Activated naive CD4-positive, alpha-beta T cell treated with anti-CD3 and anti-CD28 coated beads, Interleukin-2, amount 50 U/mL, for 72 hours (primary cell): Measurements from ENCODE around the gene TBC1D22A. TPM values are rescaled to one million over a fixed set of nuclear protein-coding genes. Genes with fewer than 3 reads are reported as not detected.

Experiments
- ATAC-seq, 2 donors: fragments of 150-1000 bp; cut with Tn5 transposase; 2 replicates each; pipeline ENCODE4 v1.10.0; 2021; ENCODE audit warnings: mild to moderate bottlenecking in 2 of 2, moderate library complexity in 2 of 2
- DNase-seq, 2 donors: peaks; one replicate each; pipeline ENCODE4 v3.0.0; 2021 to 2022; ENCODE audit warnings: low spot score in 2 of 2
- H3K27ac Mint-ChIP-seq, 2 donors: one replicate each; pipeline ENCODE4 v1.8.0; 2022; ENCODE audit warnings: mild to moderate bottlenecking in 2 of 2, mixed read lengths in 2 of 2
- H3K36me3 Mint-ChIP-seq, 2 donors: one replicate each; pipeline ENCODE4 v1.8.0; 2022; ENCODE audit warnings: mixed read lengths in 2 of 2
- H3K9me3 Mint-ChIP-seq, 2 donors: one replicate each; pipeline ENCODE4 v1.8.0; 2022; ENCODE audit warnings: mixed read lengths in 2 of 2
- total RNA-seq, 2 donors: library from RNA; stranded (reverse); gene quantifications; one replicate each; pipeline ENCODE4 v1.2.3, GENCODE V29; 2022

The TBC1D22A gene
- total RNA-seq, 2 donors from 2014 or later: 17.8 to 50.8 TPM

- peaks cover 29 to 30% of the 10 kb centered on the region in 2 donors for H3K36me3 Mint-ChIP-seq
- no peak for ATAC-seq
- H3K27ac Mint-ChIP-seq: no peak overlapping the region
- no peak for DNase-seq
- H3K9me3 Mint-ChIP-seq: peaks cover 3 to 4% of the 10 kb centered on the region in 2 donors
Measured at GRCh38 chr22:47074105-47074504, 311.7 kb downstream of the TBC1D22A start.

- Mint-ChIP-seq H3K36me3 (peaks cover 30 to 33% of the 10 kb centered on the region in 2 donors), H3K27ac (no peak overlapping the region), H3K9me3 (peaks cover 3 to 7% of the 10 kb centered on the region in 2 donors)
- DNase-seq (no peak), ATAC-seq (no peak)
Measured at GRCh38 chr22:47075568-47075967, 313.1 kb downstream of the TBC1D22A start.

- Mint-ChIP-seq H3K9me3 (peaks cover 3 to 9% of the 10 kb centered on the region in 2 donors), H3K36me3 (peaks cover 30 to 33% of the 10 kb centered on the region in 2 donors), H3K27ac (no peak overlapping the region)
- DNase-seq: no peak
- no peak for ATAC-seq
Measured at GRCh38 chr22:47076758-47077157, 314.3 kb downstream of the TBC1D22A start.

GRCh38 chr22:47080100-47080499 lies 317.6 kb downstream of the TBC1D22A start:
- ATAC-seq (no peak), DNase-seq (no peak)
- Mint-ChIP-seq H3K27ac (no peak overlapping the region), H3K9me3 (peaks cover 0 to 9% of the 10 kb centered on the region in 2 donors), H3K36me3 (peaks cover 10 to 25% of the 10 kb centered on the region in 2 donors)

- DNase-seq (no peak), ATAC-seq (peak in 1 of 2 donors; percentile 68)
- no peak overlapping the region for H3K27ac Mint-ChIP-seq
- peaks cover 10 to 14% of the 10 kb centered on the region in 2 donors for H3K36me3 Mint-ChIP-seq
- peaks cover 0 to 9% of the 10 kb centered on the region in 2 donors for H3K9me3 Mint-ChIP-seq
Measured at GRCh38 chr22:47082505-47082904, 320.1 kb downstream of the TBC1D22A start.

GRCh38 chr22:47083379-47083986 lies 321.0 kb downstream of the TBC1D22A start:
- ATAC-seq (peak in 1 of 2 donors; percentile 47), DNase-seq (no peak)
- peaks cover 4 to 14% of the 10 kb centered on the region in 2 donors for H3K36me3 Mint-ChIP-seq
- no peak overlapping the region for H3K27ac Mint-ChIP-seq
- peaks cover 0 to 5% of the 10 kb centered on the region in 2 donors for H3K9me3 Mint-ChIP-seq

- ATAC-seq (no peak), DNase-seq (no peak)
- H3K27ac Mint-ChIP-seq: no peak overlapping the region
- peaks cover 0 to 5% of the 10 kb centered on the region in 2 donors for H3K9me3 Mint-ChIP-seq
- peaks cover 0 to 11% of the 10 kb centered on the region in 2 donors for H3K36me3 Mint-ChIP-seq
Measured at GRCh38 chr22:47084226-47084625, 321.8 kb downstream of the TBC1D22A start.

- H3K27ac Mint-ChIP-seq: no peak overlapping the region
- peaks cover 3 to 17% of the 10 kb centered on the region in 2 donors for H3K36me3 Mint-ChIP-seq
- DNase-seq: no peak
- no peaks in the 10 kb centered on the region for H3K9me3 Mint-ChIP-seq
- no peak for ATAC-seq
Measured at GRCh38 chr22:47086596-47087248, 324.3 kb downstream of the TBC1D22A start.

GRCh38 chr22:47088480-47089158 lies 326.2 kb downstream of the TBC1D22A start:
- Mint-ChIP-seq H3K27ac (peak overlapping the region in 1 of 2 donors; percentile 44), H3K9me3 (peaks cover 0 to 4% of the 10 kb centered on the region in 2 donors)

GRCh38 chr22:47089374-47089773 lies 326.9 kb downstream of the TBC1D22A start:
- DNase-seq (no peak), ATAC-seq (no peak)
- peaks cover 7 to 29% of the 10 kb centered on the region in 2 donors for H3K36me3 Mint-ChIP-seq
- peak overlapping the region in 1 of 2 donors; percentile 23 for H3K27ac Mint-ChIP-seq
- peaks cover 0 to 4% of the 10 kb centered on the region in 2 donors for H3K9me3 Mint-ChIP-seq

More at GRCh38 chr22:47088480-47089158, 326.2 kb downstream of the TBC1D22A start:
- no peak for DNase-seq
- H3K36me3 Mint-ChIP-seq: peaks cover 7 to 24% of the 10 kb centered on the region in 2 donors
- no peak for ATAC-seq

- ATAC-seq: no peak
- DNase-seq: no peak
- Mint-ChIP-seq H3K36me3 (peaks cover 7 to 29% of the 10 kb centered on the region in 2 donors), H3K27ac (no peak overlapping the region), H3K9me3 (peaks cover 0 to 4% of the 10 kb centered on the region in 2 donors)
Measured at GRCh38 chr22:47089796-47090460, 327.5 kb downstream of the TBC1D22A start.

GRCh38 chr22:47090591-47091245 lies 328.3 kb downstream of the TBC1D22A start:
- Mint-ChIP-seq H3K36me3 (peaks cover 7 to 29% of the 10 kb centered on the region in 2 donors), H3K9me3 (peaks cover 0 to 4% of the 10 kb centered on the region in 2 donors), H3K27ac (peak overlapping the region in 1 of 2 donors; percentile 30)
- DNase-seq (no peak), ATAC-seq (no peak)

GRCh38 chr22:47091246-47091651 lies 328.8 kb downstream of the TBC1D22A start:
- H3K27ac Mint-ChIP-seq: peak overlapping the region; percentile 30 to 44
- H3K36me3 Mint-ChIP-seq: peaks cover 7 to 32% of the 10 kb centered on the region in 2 donors
- peaks cover 0 to 4% of the 10 kb centered on the region in 2 donors for H3K9me3 Mint-ChIP-seq
- ATAC-seq (no peak), DNase-seq (no peak)

GRCh38 chr22:47091921-47092700 lies 329.7 kb downstream of the TBC1D22A start:
- ATAC-seq (no peak), DNase-seq (no peak)
- Mint-ChIP-seq H3K9me3 (peaks cover 0 to 4% of the 10 kb centered on the region in 2 donors), H3K27ac (peak overlapping the region in 1 of 2 donors; percentile 56), H3K36me3 (peaks cover 7 to 33% of the 10 kb centered on the region in 2 donors)

- Mint-ChIP-seq H3K27ac (no peak overlapping the region), H3K36me3 (peaks cover 7 to 33% of the 10 kb centered on the region in 2 donors), H3K9me3 (peaks cover 0 to 4% of the 10 kb centered on the region in 2 donors)
- ATAC-seq (no peak), DNase-seq (no peak)
Measured at GRCh38 chr22:47092896-47093311, 330.5 kb downstream of the TBC1D22A start.
